ENCODE measurements around the gene AMIGO3.
"Not testable (repeated sequence)": the region's sequence is repeated elsewhere in the genome, so short reads cannot be mapped to it uniquely, and the experiment has no call there.

DNA sequence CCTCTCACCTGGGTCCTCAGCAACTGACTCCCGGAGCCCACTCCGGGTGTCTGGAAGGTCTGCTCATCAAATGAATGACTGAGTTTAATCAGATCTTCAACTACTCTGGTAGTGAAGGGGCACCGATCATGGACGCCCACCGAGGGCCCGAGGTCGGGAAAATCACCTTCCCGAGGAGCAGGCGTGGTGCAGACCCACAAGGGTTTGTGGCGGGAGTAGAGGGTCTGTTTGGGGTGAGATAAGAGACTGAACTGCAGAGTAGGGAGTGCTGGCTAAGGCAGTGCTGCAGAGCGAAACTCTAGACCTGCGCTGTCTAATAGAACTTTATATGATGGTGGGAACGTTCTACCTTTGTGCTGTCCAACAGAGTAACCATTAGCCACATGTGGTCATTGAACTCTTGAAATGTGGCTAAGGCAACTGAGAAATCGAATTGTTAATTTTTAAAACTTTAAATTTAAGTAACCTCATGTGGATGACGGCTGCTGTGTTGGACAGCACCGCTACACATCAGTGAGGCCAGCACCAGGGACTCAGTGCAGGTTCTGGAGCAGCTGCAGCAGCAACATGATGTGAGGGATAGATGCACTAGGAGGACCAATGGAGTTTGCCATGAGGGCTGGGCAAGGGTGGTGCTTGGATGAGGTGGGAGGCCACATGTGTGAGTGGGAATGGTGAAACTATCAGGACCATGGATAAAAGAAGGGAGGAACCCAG is 29.4 kb downstream of the AMIGO3 start:
- TF ChIP-seq, protein P1, sequence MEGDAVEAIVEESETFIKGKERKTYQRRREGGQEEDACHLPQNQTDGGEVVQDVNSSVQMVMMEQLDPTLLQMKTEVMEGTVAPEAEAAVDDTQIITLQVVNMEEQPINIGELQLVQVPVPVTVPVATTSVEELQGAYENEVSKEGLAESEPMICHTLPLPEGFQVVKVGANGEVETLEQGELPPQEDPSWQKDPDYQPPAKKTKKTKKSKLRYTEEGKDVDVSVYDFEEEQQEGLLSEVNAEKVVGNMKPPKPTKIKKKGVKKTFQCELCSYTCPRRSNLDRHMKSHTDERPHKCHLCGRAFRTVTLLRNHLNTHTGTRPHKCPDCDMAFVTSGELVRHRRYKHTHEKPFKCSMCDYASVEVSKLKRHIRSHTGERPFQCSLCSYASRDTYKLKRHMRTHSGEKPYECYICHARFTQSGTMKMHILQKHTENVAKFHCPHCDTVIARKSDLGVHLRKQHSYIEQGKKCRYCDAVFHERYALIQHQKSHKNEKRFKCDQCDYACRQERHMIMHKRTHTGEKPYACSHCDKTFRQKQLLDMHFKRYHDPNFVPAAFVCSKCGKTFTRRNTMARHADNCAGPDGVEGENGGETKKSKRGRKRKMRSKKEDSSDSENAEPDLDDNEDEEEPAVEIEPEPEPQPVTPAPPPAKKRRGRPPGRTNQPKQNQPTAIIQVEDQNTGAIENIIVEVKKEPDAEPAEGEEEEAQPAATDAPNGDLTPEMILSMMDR (IDR thresholded peaks at IDR 0.05; ENCODE audit: insufficient read depth, low read length), result not testable (repeated sequence)
- TF ChIP-seq POLR2AphosphoS5 (IDR thresholded peaks at IDR 0.05; ENCODE audit: low read depth), result not testable (repeated sequence)
- TF ChIP-seq, protein P2, sequence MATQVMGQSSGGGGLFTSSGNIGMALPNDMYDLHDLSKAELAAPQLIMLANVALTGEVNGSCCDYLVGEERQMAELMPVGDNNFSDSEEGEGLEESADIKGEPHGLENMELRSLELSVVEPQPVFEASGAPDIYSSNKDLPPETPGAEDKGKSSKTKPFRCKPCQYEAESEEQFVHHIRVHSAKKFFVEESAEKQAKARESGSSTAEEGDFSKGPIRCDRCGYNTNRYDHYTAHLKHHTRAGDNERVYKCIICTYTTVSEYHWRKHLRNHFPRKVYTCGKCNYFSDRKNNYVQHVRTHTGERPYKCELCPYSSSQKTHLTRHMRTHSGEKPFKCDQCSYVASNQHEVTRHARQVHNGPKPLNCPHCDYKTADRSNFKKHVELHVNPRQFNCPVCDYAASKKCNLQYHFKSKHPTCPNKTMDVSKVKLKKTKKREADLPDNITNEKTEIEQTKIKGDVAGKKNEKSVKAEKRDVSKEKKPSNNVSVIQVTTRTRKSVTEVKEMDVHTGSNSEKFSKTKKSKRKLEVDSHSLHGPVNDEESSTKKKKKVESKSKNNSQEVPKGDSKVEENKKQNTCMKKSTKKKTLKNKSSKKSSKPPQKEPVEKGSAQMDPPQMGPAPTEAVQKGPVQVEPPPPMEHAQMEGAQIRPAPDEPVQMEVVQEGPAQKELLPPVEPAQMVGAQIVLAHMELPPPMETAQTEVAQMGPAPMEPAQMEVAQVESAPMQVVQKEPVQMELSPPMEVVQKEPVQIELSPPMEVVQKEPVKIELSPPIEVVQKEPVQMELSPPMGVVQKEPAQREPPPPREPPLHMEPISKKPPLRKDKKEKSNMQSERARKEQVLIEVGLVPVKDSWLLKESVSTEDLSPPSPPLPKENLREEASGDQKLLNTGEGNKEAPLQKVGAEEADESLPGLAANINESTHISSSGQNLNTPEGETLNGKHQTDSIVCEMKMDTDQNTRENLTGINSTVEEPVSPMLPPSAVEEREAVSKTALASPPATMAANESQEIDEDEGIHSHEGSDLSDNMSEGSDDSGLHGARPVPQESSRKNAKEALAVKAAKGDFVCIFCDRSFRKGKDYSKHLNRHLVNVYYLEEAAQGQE (IDR thresholded peaks at IDR 0.05; ENCODE audit: insufficient replicate concordance, low read depth), result peak; percentile 83

Measured in HL-60 (cell line).